HG02763 (cell line): Measurements from ENCODE around the gene WDR5.

Experiments
- ATAC-seq: cut with Tn5 transposase; IDR thresholded peaks from one replicate; pipeline ENCODE4 v1.9.1; 2021; ENCODE audit warnings: mild to moderate bottlenecking, moderate library complexity; ENCODE audit not compliant: unreplicated experiment

The WDR5 gene

DNA sequence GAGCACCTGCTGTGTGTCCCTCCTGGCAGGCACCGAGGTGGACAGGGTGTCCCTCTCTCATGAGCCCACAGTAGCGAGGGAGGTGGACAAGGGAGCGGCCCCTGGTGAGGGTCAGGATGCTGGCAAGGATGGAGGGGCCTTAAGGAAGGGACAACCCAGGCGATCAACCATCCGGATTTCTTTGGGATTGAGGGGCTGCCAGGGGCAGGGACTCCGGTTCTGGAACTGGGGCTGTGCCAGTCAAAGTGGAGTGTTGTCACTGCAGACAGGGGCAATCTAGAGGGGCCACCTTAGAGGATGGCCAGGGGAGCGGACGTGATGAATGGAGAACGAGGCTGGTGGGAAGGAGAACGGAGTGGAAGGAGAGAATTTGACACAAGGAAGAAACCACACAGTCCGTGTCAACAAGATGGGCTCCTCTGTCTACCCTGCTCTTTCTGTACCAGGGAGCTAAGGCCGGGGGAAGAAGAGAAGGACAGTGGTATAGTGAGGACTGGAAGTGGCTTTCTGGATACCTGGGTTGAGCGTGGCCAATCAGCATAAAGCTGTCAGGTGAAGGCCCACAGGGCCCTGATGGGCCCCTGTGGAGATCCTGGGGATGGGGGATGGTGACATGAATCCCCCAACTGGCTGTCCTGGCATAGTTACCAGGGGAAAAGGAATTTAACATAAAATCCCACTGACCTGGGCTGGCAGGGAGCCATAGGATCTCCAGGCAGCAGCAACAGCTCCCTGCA lies 4.2 kb upstream of the WDR5 start:
- no peak for ATAC-seq

DNA sequence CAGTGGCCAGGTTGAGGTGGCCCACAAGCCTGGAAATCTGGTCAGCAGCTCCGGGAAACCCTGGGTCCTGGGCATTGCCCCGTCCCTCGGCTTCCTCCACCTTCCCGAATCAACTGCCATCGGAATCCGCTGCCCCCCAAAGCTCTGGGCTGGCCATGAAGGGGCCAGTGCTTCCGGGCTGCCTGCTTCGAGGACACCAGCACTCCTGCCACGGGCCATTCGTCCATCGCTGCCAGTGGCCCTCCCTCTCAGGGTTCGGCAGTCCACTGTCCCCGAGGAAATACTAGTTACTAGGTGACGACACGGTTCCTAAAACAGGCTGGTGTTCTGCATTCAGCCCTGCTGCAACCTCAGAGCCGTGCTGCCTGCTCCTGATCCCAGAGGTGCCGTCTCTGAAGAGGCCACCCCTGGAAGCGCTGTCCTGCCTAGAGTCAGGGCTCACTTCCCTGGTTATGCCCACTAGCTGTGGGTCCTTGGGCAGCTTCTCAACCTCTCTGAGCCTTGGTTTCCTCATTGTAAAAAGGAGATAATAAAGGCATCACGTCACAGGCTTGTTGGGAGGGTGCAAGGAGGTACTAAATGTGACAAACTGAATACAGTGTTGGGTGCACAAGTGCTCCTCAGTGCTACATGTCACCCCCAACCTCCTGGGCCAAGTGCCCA lies 3.5 kb upstream of the WDR5 start:
- no peak for ATAC-seq

GRCh38 chr9:134134949-134135342 lies 936 bp upstream of the WDR5 start:
- ATAC-seq = no peak

GRCh38 chr9:134136118-134136995 lies 475 bp downstream of the WDR5 start:
- no peak for ATAC-seq

- no peak for ATAC-seq
These were observed 1.1 kb downstream of the WDR5 start for GRCh38 chr9:134136996-134137299.

- no peak for ATAC-seq
These were observed 2.4 kb downstream of the WDR5 start for GRCh38 chr9:134138292-134138691.

DNA sequence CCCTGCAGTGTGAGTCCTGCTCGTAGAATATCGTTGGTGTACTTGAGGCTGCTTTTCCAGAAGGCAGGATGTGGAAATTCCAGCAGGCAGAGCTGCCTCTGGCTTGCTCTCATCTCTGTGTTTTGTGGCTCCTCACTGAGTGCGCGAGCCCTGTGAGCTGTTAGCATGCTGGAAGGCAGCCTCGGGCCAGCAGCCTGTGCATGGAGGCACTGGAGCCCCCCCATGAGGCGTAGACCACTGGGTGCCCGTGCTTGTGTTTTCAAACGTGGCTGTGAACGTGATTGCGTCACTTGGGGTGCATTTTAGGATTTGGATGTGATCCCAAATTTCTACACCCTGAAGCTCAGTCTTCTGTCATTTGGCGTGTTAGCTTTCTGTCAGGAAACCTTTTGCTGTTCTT lies 3.2 kb downstream of the WDR5 start:
- ATAC-seq = no peak

GRCh38 chr9:134141906-134142305 lies 6.0 kb downstream of the WDR5 start:
- ATAC-seq = no peak

GRCh38 chr9:134144801-134145200 lies 8.9 kb downstream of the WDR5 start:
- ATAC-seq = no peak

GRCh38 chr9:134145262-134145661 lies 9.4 kb downstream of the WDR5 start:
- ATAC-seq = no peak

DNA sequence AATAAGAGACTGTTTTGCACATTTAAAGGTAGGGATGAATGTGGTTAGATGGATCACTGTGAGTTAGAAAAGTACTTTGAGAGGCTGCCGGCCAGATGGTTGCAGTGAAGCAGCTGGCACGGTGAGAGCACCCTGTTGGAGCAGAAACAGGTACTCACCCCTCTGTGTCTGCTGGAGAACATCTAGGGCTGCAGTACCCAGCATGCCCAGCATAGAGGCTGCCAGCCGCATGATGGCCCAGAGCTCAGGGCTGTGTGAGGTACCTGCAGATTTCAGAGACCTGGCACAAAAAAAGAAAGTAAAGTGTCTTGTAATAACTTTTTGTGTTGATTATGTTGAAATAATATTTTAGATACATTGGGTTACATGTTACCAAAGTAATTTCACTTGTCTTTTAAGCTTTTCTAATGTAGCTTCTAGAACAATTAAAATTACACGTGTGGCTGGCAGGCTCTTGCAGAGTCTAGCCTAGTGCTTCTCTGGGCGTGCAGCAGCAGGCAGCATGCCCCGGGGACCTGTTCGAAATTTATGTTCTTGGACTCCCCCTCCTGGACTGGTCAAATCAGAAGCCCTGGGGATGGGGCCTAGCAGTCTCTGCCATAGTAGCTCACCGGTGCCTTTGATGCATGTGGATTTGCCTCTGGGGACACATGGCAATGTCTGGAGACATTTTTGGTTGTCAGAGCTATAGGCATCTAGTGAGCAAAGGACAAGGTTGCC lies 11.1 kb downstream of the WDR5 start:
- ATAC-seq = no peak

- ATAC-seq = no peak
These were observed 13.5 kb downstream of the WDR5 start for GRCh38 chr9:134149380-134149779.

- no peak for ATAC-seq
These were observed 14.8 kb downstream of the WDR5 start for GRCh38 chr9:134150557-134151214.

GRCh38 chr9:134152022-134152448 lies 16.2 kb downstream of the WDR5 start:
- ATAC-seq = no peak

- no peak for ATAC-seq
These were observed 16.6 kb downstream of the WDR5 start for GRCh38 chr9:134152488-134152887.

- no peak for ATAC-seq
These were observed 17.6 kb downstream of the WDR5 start for GRCh38 chr9:134153450-134153849.

- no peak for ATAC-seq
These were observed 18.4 kb downstream of the WDR5 start for GRCh38 chr9:134154262-134154701.

DNA sequence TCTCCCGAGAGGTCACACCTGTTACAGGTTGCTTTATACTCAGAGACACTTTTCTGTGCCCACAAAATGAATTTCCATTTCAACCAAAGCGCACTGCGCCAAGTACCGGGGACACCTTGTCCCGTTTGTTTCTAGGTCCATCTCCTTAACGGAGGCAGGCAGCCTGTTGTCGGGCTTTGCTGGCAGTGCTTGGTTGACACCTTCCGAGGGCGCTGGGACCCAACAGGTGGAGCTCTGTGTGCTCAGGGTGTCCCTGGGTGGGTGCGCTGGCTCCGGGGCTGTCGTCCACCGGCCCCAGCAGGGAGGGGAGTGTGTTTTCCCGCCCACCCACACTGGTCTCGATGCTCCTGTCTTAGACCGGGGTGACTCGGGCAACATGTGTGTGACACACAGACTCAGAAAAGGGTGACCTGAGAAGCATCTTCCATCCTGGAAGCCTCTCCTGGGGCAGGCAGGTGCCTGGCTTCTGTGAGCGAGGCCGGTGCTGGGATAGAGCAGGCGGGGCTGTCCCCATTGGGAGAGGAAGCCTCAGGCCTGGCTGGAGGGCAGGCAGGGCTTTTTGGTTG lies 20.0 kb downstream of the WDR5 start:
- ATAC-seq = no peak

DNA sequence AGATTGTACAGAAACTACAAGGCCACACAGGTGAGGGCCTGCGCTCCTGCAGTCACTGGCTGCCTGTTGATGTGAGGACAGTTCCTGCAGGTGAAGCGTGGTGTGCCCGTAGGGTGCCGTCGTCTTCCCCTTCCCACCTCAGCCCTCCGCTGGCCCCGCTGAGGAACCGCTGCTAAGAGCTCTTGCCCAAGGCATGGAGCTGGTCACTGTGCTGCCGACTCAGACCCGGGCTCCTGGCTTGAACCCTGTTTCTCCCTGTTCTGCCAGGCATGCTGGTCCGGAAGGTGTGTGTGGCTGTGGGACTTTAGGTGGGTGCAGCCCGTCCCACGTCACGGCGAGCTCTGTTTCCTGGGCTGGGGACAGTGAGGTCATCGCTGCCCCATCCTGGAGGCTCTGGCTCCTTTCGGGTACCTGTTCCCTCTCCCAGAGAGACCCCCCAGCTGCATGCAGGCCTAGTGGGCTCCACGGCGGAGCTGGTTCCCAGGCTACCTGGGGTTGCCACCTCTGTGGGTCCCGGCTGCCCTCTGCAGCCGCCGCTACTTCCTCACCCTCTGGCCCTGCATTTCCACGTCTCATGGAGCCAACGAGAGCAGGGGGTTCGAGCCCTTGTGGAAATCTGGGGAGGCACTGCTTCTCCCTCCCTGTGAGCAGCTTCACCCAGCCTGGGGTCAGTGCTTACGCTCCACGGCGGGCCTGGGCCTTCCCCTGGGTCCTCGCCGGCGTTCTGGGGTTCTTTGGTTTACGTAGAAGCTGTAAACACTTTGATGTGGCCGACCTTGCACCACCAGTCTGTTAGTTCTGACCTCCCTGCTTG lies 20.9 kb downstream of the WDR5 start:
- ATAC-seq = no peak
